K562 (cell line): ENCODE results near the gene PDHX. TPM values are rescaled to one million over a fixed set of nuclear protein-coding genes. Genes with fewer than 3 reads are reported as not detected.

Source experiments
- BRF1 ChIP-seq: IDR thresholded peaks from 3 replicates; pipeline ENCODE4 v1.6.1; 2011; ENCODE audit warnings: borderline replicate concordance, mild to moderate bottlenecking; ENCODE audit not compliant: insufficient read length; ENCODE audit errors: extremely low read depth
- ETS2 ChIP-seq: IDR thresholded peaks from 2 replicates; pipeline ENCODE4 v1.6.1; 2016; ENCODE audit warnings: borderline replicate concordance, missing genetic modification characterization, mild to moderate bottlenecking, moderate library complexity, missing compliant biosample characterization; ENCODE audit not compliant: poor library complexity, severe bottlenecking
- ETV1 ChIP-seq: fragments of 450-650 bp; conservative IDR thresholded peaks from 2 replicates; pipeline ENCODE4 v1.6.1; 2016; ENCODE audit warnings: missing genetic modification characterization, control low read depth, low read depth, missing compliant biosample characterization
- ETV5 ChIP-seq: sonication (generic); formaldehyde crosslinking; IDR thresholded peaks from 2 replicates; pipeline ENCODE4 v1.4.0; 2020; ENCODE audit warnings: low read depth, mild to moderate bottlenecking, missing genetic modification reagents
- GTF2E2 ChIP-seq: fragments of 200-800 bp; sonication (Bioruptor generic); IDR thresholded peaks from 2 replicates; pipeline ENCODE4 v1.6.1; 2016; ENCODE audit warnings: missing genetic modification characterization, missing compliant biosample characterization
- HDAC6 ChIP-seq: IDR thresholded peaks from 2 replicates; pipeline ENCODE4 v1.6.1; 2012; ENCODE audit warnings: low read depth, mild to moderate bottlenecking, control low read depth, inconsistent platforms, low read length, moderate library complexity
- PML ChIP-seq: IDR thresholded peaks from 2 replicates; pipeline ENCODE4 v1.6.1; 2012; ENCODE audit warnings: low read length, inconsistent platforms
- RBM15 ChIP-seq: fragments of 200-400 bp; formaldehyde crosslinking; IDR thresholded peaks from 2 replicates; pipeline ENCODE4 v1.6.1; 2018; ENCODE audit warnings: mild to moderate bottlenecking, low read length, moderate library complexity; ENCODE audit not compliant: insufficient read depth
- ZEB2 ChIP-seq: fragments of 450-650 bp; IDR thresholded peaks from 2 replicates; pipeline ENCODE4 v1.6.1; 2016
- ZNF212 ChIP-seq: fragments of 450-650 bp; formaldehyde crosslinking; IDR thresholded peaks from 2 replicates; pipeline ENCODE4 v1.4.0; 2020; ENCODE audit warnings: mild to moderate bottlenecking
- ZNF232 ChIP-seq: sonication (generic); formaldehyde crosslinking; IDR thresholded peaks from 2 replicates; pipeline ENCODE4 v1.8.0; 2022; ENCODE audit warnings: mild to moderate bottlenecking, missing genetic modification reagents
- polyA plus RNA-seq, 8 experiments: library from polyadenylated mRNA; depleted of rRNA in 4 of 8; stranded (reverse) in 5 of 8; unstranded in 3 of 8; fragments of >200 nt; fragmentation: Nextera tagmentation in 2 of 8; fragmentation: Illumina TruSeq in 1 of 8; extraction: Ambion mirVana in 2 of 8; extraction: Trizol in 1 of 8; gene quantifications; 2 replicates each; pipeline versions ENCODE4 v1.2.1 to v1.2.3, GENCODE V29; 2011 to 2014; ENCODE audit warnings: inconsistent platforms in 1 of 8, missing spikeins in 1 of 8
- total RNA-seq, 7 experiments: library from RNA; depleted of rRNA in 6 of 7; stranded (reverse); fragments of >200 nt in 6 of 7; fragmentation: Illumina TruSeq in 2 of 7; extraction: Trizol in 2 of 7; gene quantifications; 2 replicates each; pipeline versions ENCODE4 v1.2.1 to v1.2.3, GENCODE V29; 2011 to 2021; ENCODE audit warnings: low replicate concordance in 1 of 7
- TF ChIP-seq, protein P1 (sequence below), 2 experiments: fragments of 450-650 bp; IDR thresholded peaks; 2 replicates each; pipeline ENCODE4 v1.6.1; 2018; ENCODE audit warnings: mild to moderate bottlenecking in 2 of 2, low read depth in 1 of 2; ENCODE audit not compliant: partially characterized antibody in 2 of 2
- TF ChIP-seq, protein P2 (sequence below): fragments of 200-800 bp; sonication (Bioruptor generic); IDR thresholded peaks from 2 replicates; pipeline ENCODE4 v1.6.1; 2017; ENCODE audit warnings: missing genetic modification characterization, missing compliant biosample characterization
- TF ChIP-seq, protein P3 (sequence below): IDR thresholded peaks from 2 replicates; pipeline ENCODE4 v1.6.1; 2011; ENCODE audit warnings: borderline replicate concordance, low read depth, mild to moderate bottlenecking, moderate library complexity, low read length; ENCODE audit not compliant: insufficient read depth, poor library complexity, severe bottlenecking
- TF ChIP-seq, protein P4 (sequence below): fragments of 250-450 bp; sonication (Bioruptor Pico); IDR thresholded peaks from 2 replicates; pipeline ENCODE4 v1.4.0; 2020; ENCODE audit warnings: mild to moderate bottlenecking

Gene PDHX
- total and polyA plus RNA-seq, 9 of the 15 experiments (the other 6 are each of a cell fraction or from before 2014, with no cell fraction given) = 20.8 to 43.5 (median 31.2) TPM

- TF ChIP-seq, protein P1, sequence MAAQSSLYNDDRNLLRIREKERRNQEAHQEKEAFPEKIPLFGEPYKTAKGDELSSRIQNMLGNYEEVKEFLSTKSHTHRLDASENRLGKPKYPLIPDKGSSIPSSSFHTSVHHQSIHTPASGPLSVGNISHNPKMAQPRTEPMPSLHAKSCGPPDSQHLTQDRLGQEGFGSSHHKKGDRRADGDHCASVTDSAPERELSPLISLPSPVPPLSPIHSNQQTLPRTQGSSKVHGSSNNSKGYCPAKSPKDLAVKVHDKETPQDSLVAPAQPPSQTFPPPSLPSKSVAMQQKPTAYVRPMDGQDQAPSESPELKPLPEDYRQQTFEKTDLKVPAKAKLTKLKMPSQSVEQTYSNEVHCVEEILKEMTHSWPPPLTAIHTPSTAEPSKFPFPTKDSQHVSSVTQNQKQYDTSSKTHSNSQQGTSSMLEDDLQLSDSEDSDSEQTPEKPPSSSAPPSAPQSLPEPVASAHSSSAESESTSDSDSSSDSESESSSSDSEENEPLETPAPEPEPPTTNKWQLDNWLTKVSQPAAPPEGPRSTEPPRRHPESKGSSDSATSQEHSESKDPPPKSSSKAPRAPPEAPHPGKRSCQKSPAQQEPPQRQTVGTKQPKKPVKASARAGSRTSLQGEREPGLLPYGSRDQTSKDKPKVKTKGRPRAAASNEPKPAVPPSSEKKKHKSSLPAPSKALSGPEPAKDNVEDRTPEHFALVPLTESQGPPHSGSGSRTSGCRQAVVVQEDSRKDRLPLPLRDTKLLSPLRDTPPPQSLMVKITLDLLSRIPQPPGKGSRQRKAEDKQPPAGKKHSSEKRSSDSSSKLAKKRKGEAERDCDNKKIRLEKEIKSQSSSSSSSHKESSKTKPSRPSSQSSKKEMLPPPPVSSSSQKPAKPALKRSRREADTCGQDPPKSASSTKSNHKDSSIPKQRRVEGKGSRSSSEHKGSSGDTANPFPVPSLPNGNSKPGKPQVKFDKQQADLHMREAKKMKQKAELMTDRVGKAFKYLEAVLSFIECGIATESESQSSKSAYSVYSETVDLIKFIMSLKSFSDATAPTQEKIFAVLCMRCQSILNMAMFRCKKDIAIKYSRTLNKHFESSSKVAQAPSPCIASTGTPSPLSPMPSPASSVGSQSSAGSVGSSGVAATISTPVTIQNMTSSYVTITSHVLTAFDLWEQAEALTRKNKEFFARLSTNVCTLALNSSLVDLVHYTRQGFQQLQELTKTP (IDR thresholded peaks at IDR 0.05; ENCODE audit: low read depth in 1 of 2, partially characterized antibody in 2 of 2) = peak in 1 of 2 experiments; percentile 3
- TF ChIP-seq, protein P2, sequence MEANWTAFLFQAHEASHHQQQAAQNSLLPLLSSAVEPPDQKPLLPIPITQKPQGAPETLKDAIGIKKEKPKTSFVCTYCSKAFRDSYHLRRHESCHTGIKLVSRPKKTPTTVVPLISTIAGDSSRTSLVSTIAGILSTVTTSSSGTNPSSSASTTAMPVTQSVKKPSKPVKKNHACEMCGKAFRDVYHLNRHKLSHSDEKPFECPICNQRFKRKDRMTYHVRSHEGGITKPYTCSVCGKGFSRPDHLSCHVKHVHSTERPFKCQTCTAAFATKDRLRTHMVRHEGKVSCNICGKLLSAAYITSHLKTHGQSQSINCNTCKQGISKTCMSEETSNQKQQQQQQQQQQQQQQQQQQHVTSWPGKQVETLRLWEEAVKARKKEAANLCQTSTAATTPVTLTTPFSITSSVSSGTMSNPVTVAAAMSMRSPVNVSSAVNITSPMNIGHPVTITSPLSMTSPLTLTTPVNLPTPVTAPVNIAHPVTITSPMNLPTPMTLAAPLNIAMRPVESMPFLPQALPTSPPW (CRISPR knock-in tag) = no peak
- TF ChIP-seq, protein P3, sequence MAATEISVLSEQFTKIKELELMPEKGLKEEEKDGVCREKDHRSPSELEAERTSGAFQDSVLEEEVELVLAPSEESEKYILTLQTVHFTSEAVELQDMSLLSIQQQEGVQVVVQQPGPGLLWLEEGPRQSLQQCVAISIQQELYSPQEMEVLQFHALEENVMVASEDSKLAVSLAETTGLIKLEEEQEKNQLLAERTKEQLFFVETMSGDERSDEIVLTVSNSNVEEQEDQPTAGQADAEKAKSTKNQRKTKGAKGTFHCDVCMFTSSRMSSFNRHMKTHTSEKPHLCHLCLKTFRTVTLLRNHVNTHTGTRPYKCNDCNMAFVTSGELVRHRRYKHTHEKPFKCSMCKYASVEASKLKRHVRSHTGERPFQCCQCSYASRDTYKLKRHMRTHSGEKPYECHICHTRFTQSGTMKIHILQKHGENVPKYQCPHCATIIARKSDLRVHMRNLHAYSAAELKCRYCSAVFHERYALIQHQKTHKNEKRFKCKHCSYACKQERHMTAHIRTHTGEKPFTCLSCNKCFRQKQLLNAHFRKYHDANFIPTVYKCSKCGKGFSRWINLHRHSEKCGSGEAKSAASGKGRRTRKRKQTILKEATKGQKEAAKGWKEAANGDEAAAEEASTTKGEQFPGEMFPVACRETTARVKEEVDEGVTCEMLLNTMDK = no peak
- TF ChIP-seq ETV1 (tag) (no peak), ZNF232 (CRISPR knock-in tag) (no peak), ETV5 (0 out of 2 replicates have a peak, but pooled peaks have one; percentile 12), ZEB2 (no peak), ZNF212 (CRISPR knock-in tag) (no peak), BRF1 (no peak), GTF2E2 (tag) (no peak), HDAC6 (no peak), PML (peak; percentile 6; the same call in 1 of the 2 replicates), ETS2 (tag) (no peak), RBM15 (no peak)
- TF ChIP-seq, protein P4, sequence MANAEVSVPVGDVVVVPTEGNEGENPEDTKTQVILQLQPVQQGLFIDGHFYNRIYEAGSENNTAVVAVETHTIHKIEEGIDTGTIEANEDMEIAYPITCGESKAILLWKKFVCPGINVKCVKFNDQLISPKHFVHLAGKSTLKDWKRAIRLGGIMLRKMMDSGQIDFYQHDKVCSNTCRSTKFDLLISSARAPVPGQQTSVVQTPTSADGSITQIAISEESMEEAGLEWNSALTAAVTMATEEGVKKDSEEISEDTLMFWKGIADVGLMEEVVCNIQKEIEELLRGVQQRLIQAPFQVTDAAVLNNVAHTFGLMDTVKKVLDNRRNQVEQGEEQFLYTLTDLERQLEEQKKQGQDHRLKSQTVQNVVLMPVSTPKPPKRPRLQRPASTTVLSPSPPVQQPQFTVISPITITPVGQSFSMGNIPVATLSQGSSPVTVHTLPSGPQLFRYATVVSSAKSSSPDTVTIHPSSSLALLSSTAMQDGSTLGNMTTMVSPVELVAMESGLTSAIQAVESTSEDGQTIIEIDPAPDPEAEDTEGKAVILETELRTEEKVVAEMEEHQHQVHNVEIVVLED = no peak
These were observed 689 bp downstream of the PDHX start (continued) for GRCh38 chr11:34916843-34917770.
